Fibroblast of skin of left biceps (primary cell): ENCODE data around the gene MADCAM1.

Experiments used
- DNase-seq, 2 experiments: peaks; one replicate each; pipeline ENCODE4 v3.0.0-alpha.2; 2013; ENCODE audit warnings: low read depth in 2 of 2

MADCAM1 gene

GRCh38 chr19:532561-533363 lies 36.5 kb downstream of the MADCAM1 start:
- peak in 1 of 2 experiments; percentile 22 for DNase-seq

GRCh38 chr19:533364-534058 lies 37.2 kb downstream of the MADCAM1 start:
- DNase-seq = no peak

- no peak for DNase-seq
Measured at GRCh38 chr19:534088-534487, 37.8 kb downstream of the MADCAM1 start.

GRCh38 chr19:535017-535835 lies 38.9 kb downstream of the MADCAM1 start:
- no peak for DNase-seq

- DNase-seq = no peak
Measured at GRCh38 chr19:536031-536880, 40.0 kb downstream of the MADCAM1 start.

GRCh38 chr19:536881-537404 lies 40.7 kb downstream of the MADCAM1 start:
- no peak for DNase-seq

- no peak for DNase-seq
Measured at GRCh38 chr19:538641-539428, 42.5 kb downstream of the MADCAM1 start.

- DNase-seq = no peak
Measured at GRCh38 chr19:539429-540030, 43.2 kb downstream of the MADCAM1 start.

GRCh38 chr19:540867-541637 lies 44.8 kb downstream of the MADCAM1 start:
- no peak for DNase-seq

- no peak for DNase-seq
Measured at GRCh38 chr19:541699-542098, 45.4 kb downstream of the MADCAM1 start.

- DNase-seq = no peak
Measured at GRCh38 chr19:542173-542866, 46.0 kb downstream of the MADCAM1 start.

- no peak for DNase-seq
Measured at GRCh38 chr19:543910-544608, 47.8 kb downstream of the MADCAM1 start, which contains the start of gene GZMM. Gene GZMM, plus strand, starts transcription at chr19:544053. Its CDS starts 19 bp downstream, at chr19:544072.

GRCh38 chr19:547117-547516 lies 50.8 kb downstream of the MADCAM1 start:
- no peak for DNase-seq

- DNase-seq = no peak
Measured at GRCh38 chr19:547836-548720, 51.8 kb downstream of the MADCAM1 start.

GRCh38 chr19:548886-549830 lies 52.9 kb downstream of the MADCAM1 start:
- no peak for DNase-seq

- DNase-seq = no peak
Measured at GRCh38 chr19:554817-555216, 58.5 kb downstream of the MADCAM1 start.
